IMR-90 (cell line): ENCODE results near the gene GTF2I. TPM values are rescaled to one million over a fixed set of nuclear protein-coding genes. Genes with fewer than 3 reads are reported as not detected.
"Not testable (repeated sequence)": the region's sequence is repeated elsewhere in the genome, so short reads cannot be mapped to it uniquely, and the experiment has no call there.

ENCODE experiments used
- ATAC-seq: fragments of 200-7000 bp; cut with Tn5 transposase; 2 replicates; pipeline ENCODE4 v1.9.1; 2020; ENCODE audit warnings: low read depth, mild to moderate bottlenecking, moderate library complexity
- BruUV-seq: library from RNA; stranded (reverse); fragments of 400-500 nt; replicated peaks from 2 replicates; lab custom pipeline; 2021; lab: Mats Ljungman, UMichigan
- CTCF ChIA-PET: fragments of 300-600 bp; formaldehyde crosslinking; extraction: SDS; loops from one replicate; lab custom pipeline; 2021; ENCODE audit warnings: antibody characterized with exemption; lab: Yijun Ruan, JAX
- POLR2A ChIA-PET: fragments of 300-600 bp; sonication (Branson Sonifier 250); formaldehyde crosslinking; loops from one replicate; lab custom pipeline; 2022; ENCODE audit warnings: antibody characterized with exemption; ENCODE audit not compliant: unreplicated experiment; lab: Charles Lee
- DNase-seq: peaks from one replicate; pipeline ENCODE4 v3.0.0; 2013
- H2AFZ ChIP-seq: replicated peaks from 2 replicates; pipeline ENCODE3; 2013; ENCODE audit warnings: low read length, mild to moderate bottlenecking; ENCODE audit not compliant: poor library complexity
- H2AK5ac ChIP-seq: 2 replicates; pipeline ENCODE4 v1.6.1; 2013; ENCODE audit warnings: low read depth, low read length, inconsistent platforms
- H2AK9ac ChIP-seq: replicated peaks from 2 replicates; pipeline ENCODE3; 2013; ENCODE audit warnings: mild to moderate bottlenecking, low read depth, low read length, moderate library complexity; ENCODE audit not compliant: poor library complexity
- H2BK120ac ChIP-seq: 2 replicates; pipeline ENCODE4 v1.6.1; 2013; ENCODE audit warnings: low read depth, low read length, inconsistent platforms
- H2BK15ac ChIP-seq: 3 replicates; pipeline ENCODE4 v1.6.1; 2013; ENCODE audit warnings: low read depth, low read length, inconsistent platforms
- H2BK20ac ChIP-seq: 2 replicates; pipeline ENCODE4 v1.6.1; 2013; ENCODE audit warnings: low read depth, mild to moderate bottlenecking, inconsistent platforms, low read length, moderate library complexity
- H2BK5ac ChIP-seq: 2 replicates; pipeline ENCODE4 v1.6.1; 2013; ENCODE audit warnings: mild to moderate bottlenecking, low read depth, low read length, inconsistent platforms; ENCODE audit not compliant: poor library complexity, severe bottlenecking
- H3K14ac ChIP-seq: replicated peaks from 2 replicates; pipeline ENCODE4 v1.6.1; 2013; ENCODE audit warnings: low read depth, low read length, inconsistent platforms
- H3K18ac ChIP-seq: 2 replicates; pipeline ENCODE4 v1.6.1; 2013; ENCODE audit warnings: low read depth, low read length, control low read depth
- H3K23ac ChIP-seq: 2 replicates; pipeline ENCODE4 v1.6.1; 2013; ENCODE audit warnings: low read depth, low read length, inconsistent platforms
- H3K27ac ChIP-seq: 2 replicates; pipeline ENCODE4 v1.5.1; 2013; ENCODE audit warnings: mild to moderate bottlenecking, control low read depth, low read length; ENCODE audit not compliant: insufficient read depth
- H3K27me3 ChIP-seq: 2 replicates; pipeline ENCODE4 v1.6.1; 2013; ENCODE audit warnings: low read length; ENCODE audit not compliant: control insufficient read depth, insufficient read depth
- H3K36me3 ChIP-seq: 2 replicates; pipeline ENCODE4 v1.6.1; 2013; ENCODE audit warnings: low read length, mixed read lengths; ENCODE audit not compliant: control insufficient read depth, insufficient read depth
- H3K4ac ChIP-seq: 2 replicates; pipeline ENCODE4 v1.6.1; 2013; ENCODE audit warnings: low read depth, low read length, inconsistent platforms
- H3K4me1 ChIP-seq: 2 replicates; pipeline ENCODE4 v1.6.1; 2013; ENCODE audit warnings: low read length, mixed read lengths; ENCODE audit not compliant: control insufficient read depth, insufficient read depth
- H3K4me2 ChIP-seq: 2 replicates; pipeline ENCODE4 v1.6.1; 2013; ENCODE audit warnings: low read depth, mild to moderate bottlenecking, control low read depth, low read length, moderate library complexity
- H3K4me3 ChIP-seq: 2 replicates; pipeline ENCODE4 v1.5.1; 2013; ENCODE audit warnings: low read depth, mild to moderate bottlenecking, control low read depth, low read length, moderate library complexity; ENCODE audit not compliant: insufficient read depth
- H3K56ac ChIP-seq: 2 replicates; pipeline ENCODE4 v1.6.1; 2013; ENCODE audit warnings: low read length, inconsistent platforms; ENCODE audit not compliant: insufficient read depth; ENCODE audit errors: extremely low read depth
- H3K79me1 ChIP-seq, 2 experiments: 2 replicates each; pipeline ENCODE4 v1.6.1; 2013; ENCODE audit warnings: low read length in 2 of 2, inconsistent platforms in 1 of 2, low read depth in 1 of 2
- H3K9ac ChIP-seq: 2 replicates; pipeline ENCODE4 v1.6.1; 2013; ENCODE audit warnings: low read depth, low read length, control low read depth
- H3K9me1 ChIP-seq: 2 replicates; pipeline ENCODE4 v1.6.1; 2013; ENCODE audit warnings: low read length, inconsistent platforms; ENCODE audit not compliant: insufficient read depth
- H3K9me3 ChIP-seq: 2 replicates; pipeline ENCODE4 v1.6.1; 2013; ENCODE audit warnings: low read length; ENCODE audit not compliant: control insufficient read depth, insufficient read depth
- H4K20me1 ChIP-seq: 2 replicates; pipeline ENCODE4 v1.6.1; 2013; ENCODE audit warnings: low read length, inconsistent platforms; ENCODE audit not compliant: insufficient read depth
- H4K5ac ChIP-seq: 2 replicates; pipeline ENCODE4 v1.6.1; 2013; ENCODE audit warnings: mild to moderate bottlenecking, low read depth, low read length, control low read depth
- H4K8ac ChIP-seq, 2 experiments: 2 replicates each; pipeline ENCODE4 v1.6.1; 2013; ENCODE audit warnings: low read depth in 2 of 2, low read length in 2 of 2, control low read depth in 1 of 2, inconsistent platforms in 1 of 2
- H4K91ac ChIP-seq: 2 replicates; pipeline ENCODE4 v1.6.1; 2013; ENCODE audit warnings: low read depth, low read length, inconsistent platforms; ENCODE audit not compliant: insufficient read depth
- WGBS, 2 experiments: methylation state at CpG; one replicate each; pipeline versions ENCODE4 v1.1.5 to v1.1.7; 2013; ENCODE audit warnings: missing lambda C conversion rate in 2 of 2; ENCODE audit not compliant: insufficient read length in 1 of 2; ENCODE audit errors: extremely low coverage in 2 of 2; 5-methylcytosine and 5-hydroxymethylcytosine counted together
- dilution Hi-C: fragments of 300-500 bp; cut with HindIII; formaldehyde crosslinking; loops from one replicate; pipeline ENCODE4 v1.14.3; 2018; ENCODE audit warnings: low sequenced_read_pairs; ENCODE audit not compliant: unreplicated experiment
- in situ Hi-C: fragments of 300-500 bp; cut with MboI; formaldehyde crosslinking; loops from 3 replicates; pipeline ENCODE4 v1.14.3; 2019; ENCODE audit warnings: low sequenced_read_pairs, inconsistent platforms, mixed read lengths
- intact Hi-C: fragments of 100-400 bp; cut with micrococcal nuclease; formaldehyde crosslinking; loops from 2 replicates; pipeline ENCODE4 v1.10.0; 2022
- polyA plus RNA-seq, 3 experiments: library from polyadenylated mRNA; depleted of rRNA; stranded (reverse); fragments of >200 nt; gene quantifications; 2 replicates each; pipeline ENCODE4 v1.2.3, GENCODE V29; 2012; ENCODE audit warnings: low replicate concordance in 1 of 3
- total RNA-seq: library from RNA; depleted of rRNA; stranded (reverse); fragments of >200 nt; gene quantifications from 2 replicates; pipeline ENCODE4 v1.2.3, GENCODE V29; 2012

The GTF2I gene
- total and polyA plus RNA-seq, 2 of the 4 experiments (the other 2 are of a cell fraction), result 46.4 to 88.8 TPM

DNA sequence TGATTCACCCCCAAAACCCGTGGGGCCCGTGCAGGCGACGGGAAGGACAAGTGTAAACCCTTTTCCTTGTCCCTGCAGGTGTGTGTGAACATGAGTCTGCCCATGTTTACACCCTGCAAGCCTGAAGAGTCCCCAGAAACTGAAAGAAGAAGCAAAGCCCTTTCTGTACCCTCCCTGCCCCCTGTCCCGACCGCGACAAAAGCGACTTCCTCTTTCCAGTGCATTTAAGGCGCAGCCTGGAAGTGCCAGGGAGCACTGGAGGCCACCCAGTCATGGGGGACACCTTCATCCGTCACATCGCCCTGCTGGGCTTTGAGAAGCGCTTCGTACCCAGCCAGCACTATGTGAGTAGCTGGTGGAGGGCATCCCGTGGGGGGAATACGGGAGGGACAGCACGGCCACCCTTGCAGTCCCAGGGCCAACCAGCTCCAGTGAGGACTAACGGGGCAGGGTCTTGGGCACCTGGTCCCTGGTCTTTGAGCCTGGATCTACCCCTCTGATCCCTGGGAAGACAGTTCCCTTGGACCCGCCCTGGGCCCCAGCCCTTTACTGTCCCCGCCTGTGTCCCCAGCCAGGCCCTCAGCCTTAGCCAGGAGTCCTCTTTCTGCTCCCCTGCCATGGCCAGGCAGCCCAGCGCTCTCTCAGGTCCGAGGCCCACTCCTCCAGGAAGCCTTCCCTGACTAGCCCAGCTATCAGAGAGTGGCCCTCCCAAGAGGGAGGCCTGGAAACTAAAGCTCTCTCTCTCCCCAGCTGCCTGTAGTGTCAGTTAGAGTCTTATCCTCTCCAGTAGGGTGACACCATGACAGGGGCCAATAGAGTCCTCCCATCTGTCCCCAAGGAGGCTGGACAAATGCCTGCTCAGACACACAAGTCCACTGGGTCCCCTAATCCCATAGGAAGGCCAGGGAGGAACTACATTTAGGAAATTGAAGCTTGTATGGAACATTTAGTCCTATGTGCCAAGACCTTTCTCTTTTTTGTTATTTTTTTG is 116.5 kb downstream of the GTF2I start, which contains the start of gene NCF1:
Gene NCF1, plus strand, starts transcription at position 252 of the 991 bp plus-strand sequence. Its CDS starts 21 bp downstream, at position 273.
- DNase-seq, H3K14ac ChIP-seq, H2BK5ac ChIP-seq, H3K4me3 ChIP-seq, H4K20me1 ChIP-seq, H3K36me3 ChIP-seq, H3K56ac ChIP-seq, H3K4me1 ChIP-seq, H3K27ac ChIP-seq, POLR2A ChIA-PET, H3K9me3 ChIP-seq, CTCF ChIA-PET, H3K79me1 ChIP-seq, H4K8ac ChIP-seq, H2AK9ac ChIP-seq, intact Hi-C loops, dilution Hi-C loops, H2BK120ac ChIP-seq, H3K18ac ChIP-seq, H3K9ac ChIP-seq, H2BK20ac ChIP-seq, H4K5ac ChIP-seq, H2BK15ac ChIP-seq, H3K4ac ChIP-seq, H3K4me2 ChIP-seq, BruUV-seq, H4K91ac ChIP-seq, ATAC-seq, H2AFZ ChIP-seq, in situ Hi-C loops, H3K23ac ChIP-seq, H3K9me1 ChIP-seq, H3K27me3 ChIP-seq, H2AK5ac ChIP-seq: not testable (repeated sequence)
- WGBS, 2 experiments, result no CpG with 5 or more reads among the region's 21 CpGs

DNA sequence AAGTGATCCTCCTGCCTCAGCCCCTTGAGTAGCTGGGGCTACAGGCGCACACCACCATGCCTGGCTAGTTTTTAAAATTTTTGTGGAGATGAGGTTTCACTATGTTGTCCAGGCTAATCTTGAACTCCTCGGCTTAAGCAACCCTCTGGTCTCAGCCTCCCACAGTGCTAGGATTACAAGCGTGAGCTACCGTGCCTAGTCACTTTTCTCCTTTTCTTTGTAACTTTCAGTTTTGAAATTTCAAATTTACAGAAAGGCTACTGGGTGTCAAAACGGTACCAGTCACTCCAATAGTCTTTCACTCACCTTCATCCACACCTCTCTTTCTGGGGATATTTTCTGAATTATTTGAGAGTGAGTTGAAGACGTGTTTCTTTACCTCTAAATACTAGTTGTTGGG is 117.6 kb downstream of the GTF2I start:
- intact Hi-C loops, H4K8ac ChIP-seq, H4K20me1 ChIP-seq, H3K18ac ChIP-seq, H3K27me3 ChIP-seq, H3K9me1 ChIP-seq, H4K5ac ChIP-seq, H3K23ac ChIP-seq, H2BK15ac ChIP-seq, H3K4ac ChIP-seq, ATAC-seq, BruUV-seq, H2AK9ac ChIP-seq, H3K36me3 ChIP-seq, H2AFZ ChIP-seq, H3K56ac ChIP-seq, H3K9ac ChIP-seq, DNase-seq, CTCF ChIA-PET, H2AK5ac ChIP-seq, dilution Hi-C loops, H3K79me1 ChIP-seq, H3K9me3 ChIP-seq, in situ Hi-C loops, H3K4me1 ChIP-seq, H2BK20ac ChIP-seq, H2BK120ac ChIP-seq, H3K14ac ChIP-seq, POLR2A ChIA-PET, H2BK5ac ChIP-seq, H3K4me2 ChIP-seq, H3K27ac ChIP-seq, H4K91ac ChIP-seq, H3K4me3 ChIP-seq: not testable (repeated sequence)
- no CpG with 5 or more reads among the region's 6 CpGs for WGBS, 2 experiments
